ENCODE data around the gene ECT2. TPM values are rescaled to one million over a fixed set of nuclear protein-coding genes. Genes with fewer than 3 reads are reported as not detected.
"Not testable (repeated sequence)": the region's sequence is repeated elsewhere in the genome, so short reads cannot be mapped to it uniquely, and the experiment has no call there.

Gene ECT2
- total and polyA plus RNA-seq, 2 donors = 4.0 to 39.0 TPM

GRCh38 chr3:172840463-172840862, 89.9 kb downstream of the ECT2 start:
- 80% methylated on average over 4 of the region's 4 CpGs for WGBS
- Histone ChIP-seq H3K27ac (ENCODE audit: low read depth) (no peak overlapping the region), H3K4me1 (ENCODE audit: insufficient read depth) (no peaks in the 10 kb centered on the region), H3K4me3 (ENCODE audit: low read depth, low read length) (no peak overlapping the region), H3K36me3 (ENCODE audit: insufficient read depth) (no peaks in the 10 kb centered on the region)
- DNase-seq (ENCODE audit: extremely low spot score) = no peak

GRCh38 chr3:172840913-172841312, 90.4 kb downstream of the ECT2 start:
- H3K4me1 ChIP-seq (ENCODE audit: insufficient read depth) = no peaks in the 10 kb centered on the region
- DNase-seq (ENCODE audit: extremely low spot score) = no peak
- no peaks in the 10 kb centered on the region for H3K36me3 ChIP-seq (ENCODE audit: insufficient read depth)
- 74% methylated on average over 4 of the region's 4 CpGs for WGBS
- no peak overlapping the region for H3K4me3 ChIP-seq (ENCODE audit: low read depth, low read length)
- H3K27ac ChIP-seq (ENCODE audit: low read depth) = no peak overlapping the region

DNA sequence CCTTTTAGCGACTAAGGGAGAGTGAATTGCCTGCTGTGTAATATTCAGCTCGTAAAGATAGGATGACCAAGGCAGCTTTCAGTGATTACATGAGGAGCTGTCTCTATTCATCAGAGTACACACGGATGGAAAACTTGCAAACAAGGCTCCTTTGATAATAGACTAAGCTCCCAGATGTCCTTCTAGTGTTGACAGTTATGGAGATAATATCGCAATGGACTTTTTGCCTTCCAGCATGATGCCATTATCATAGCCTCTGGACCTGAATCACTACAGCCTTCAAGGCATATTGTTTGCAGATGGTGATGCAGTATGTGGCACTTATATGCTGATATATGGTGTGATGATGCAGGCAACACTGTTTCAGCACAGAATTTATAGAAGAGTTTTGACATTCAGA, 93.9 kb downstream of the ECT2 start:
- H3K4me1 ChIP-seq (ENCODE audit: insufficient read depth) = no peaks in the 10 kb centered on the region
- 33% methylated on average over 4 of the region's 4 CpGs for WGBS
- no peaks in the 10 kb centered on the region for H3K36me3 ChIP-seq (ENCODE audit: insufficient read depth)
- DNase-seq (ENCODE audit: extremely low spot score) = no peak
- no peak overlapping the region for H3K27ac ChIP-seq (ENCODE audit: low read depth)
- no peak overlapping the region for H3K4me3 ChIP-seq (ENCODE audit: low read depth, low read length)

- DNase-seq (ENCODE audit: extremely low spot score) = no peak
- Histone ChIP-seq H3K4me3 (ENCODE audit: low read depth, low read length) (no peak overlapping the region), H3K36me3 (ENCODE audit: insufficient read depth) (no peaks in the 10 kb centered on the region), H3K27ac (ENCODE audit: low read depth) (no peak overlapping the region), H3K4me1 (ENCODE audit: insufficient read depth) (no peaks in the 10 kb centered on the region)
- WGBS = 59% methylated on average over 4 of the region's 4 CpGs
These were observed 95.6 kb downstream of the ECT2 start for GRCh38 chr3:172846103-172846561.

DNA sequence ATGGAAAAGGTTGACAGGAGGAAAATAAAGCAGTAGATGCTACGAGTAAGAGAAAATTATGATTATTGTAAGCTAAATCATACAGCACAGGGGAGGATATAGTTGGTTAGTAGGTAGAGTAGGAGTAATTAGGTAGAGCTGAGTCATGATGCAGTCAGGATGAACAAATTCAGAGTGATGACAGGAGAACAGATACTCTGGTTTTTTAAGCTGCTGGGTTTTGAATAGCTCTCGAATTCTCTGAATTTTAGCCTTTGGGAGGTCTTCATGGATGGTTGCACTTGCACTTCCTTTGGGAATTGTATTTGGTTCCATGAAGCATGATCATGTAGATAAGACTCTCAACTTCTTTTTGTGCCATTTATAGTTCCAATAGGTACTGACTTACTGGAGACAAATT, 96.2 kb downstream of the ECT2 start:
- Histone ChIP-seq H3K27ac (ENCODE audit: low read depth) (no peak overlapping the region), H3K4me3 (ENCODE audit: low read depth, low read length) (no peak overlapping the region), H3K36me3 (ENCODE audit: insufficient read depth) (no peaks in the 10 kb centered on the region), H3K4me1 (ENCODE audit: insufficient read depth) (no peaks in the 10 kb centered on the region)
- 58% methylated on average over 2 of the region's 2 CpGs for WGBS
- no peak for DNase-seq (ENCODE audit: extremely low spot score)

DNA sequence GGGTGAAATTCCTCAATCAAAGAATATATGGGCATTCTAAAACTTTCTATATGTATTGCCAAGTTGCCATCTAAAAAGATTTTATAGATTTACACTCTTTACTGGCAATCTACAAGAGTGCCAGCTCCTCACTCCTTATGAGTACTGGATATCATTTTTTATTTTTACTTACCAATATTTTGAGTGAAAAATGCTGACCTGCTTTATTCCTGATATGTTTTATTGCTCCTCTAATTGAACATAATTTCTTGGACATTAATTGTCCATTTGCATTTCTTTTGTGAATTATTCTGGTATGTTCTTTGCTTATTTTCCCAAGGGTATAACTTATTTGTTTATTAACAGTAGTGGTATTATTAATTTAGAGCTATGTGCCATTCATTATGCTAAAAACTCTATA, 96.8 kb downstream of the ECT2 start:
- no peak overlapping the region for H3K4me3 ChIP-seq (ENCODE audit: low read depth, low read length)
- DNase-seq (ENCODE audit: extremely low spot score) = no peak
- H3K4me1 ChIP-seq (ENCODE audit: insufficient read depth) = no peaks in the 10 kb centered on the region
- H3K27ac ChIP-seq (ENCODE audit: low read depth) = no peak overlapping the region
- no peaks in the 10 kb centered on the region for H3K36me3 ChIP-seq (ENCODE audit: insufficient read depth)

DNA sequence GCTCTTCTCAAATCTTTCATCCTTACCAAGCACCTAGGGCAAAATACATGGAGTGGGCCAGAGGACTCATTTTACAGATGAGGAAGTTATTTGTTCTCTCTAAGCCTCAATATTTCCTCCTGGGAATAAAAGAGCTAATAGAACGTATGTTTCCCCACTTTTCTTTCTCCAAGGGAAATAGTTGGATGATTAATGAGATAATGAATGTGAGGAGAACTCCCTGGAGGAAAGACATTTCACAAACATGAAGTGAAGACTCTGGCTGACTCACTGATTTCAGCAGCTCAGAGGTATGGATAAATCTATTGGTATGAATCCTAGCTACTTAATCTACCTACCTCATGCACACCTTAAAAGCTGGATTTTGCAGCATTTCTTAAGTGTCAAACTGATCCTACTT, 98.4 kb downstream of the ECT2 start:
- Histone ChIP-seq H3K36me3 (ENCODE audit: insufficient read depth) (no peaks in the 10 kb centered on the region), H3K4me3 (ENCODE audit: low read depth, low read length) (no peak overlapping the region), H3K27ac (ENCODE audit: low read depth) (no peak overlapping the region), H3K4me1 (ENCODE audit: insufficient read depth) (no peaks in the 10 kb centered on the region)
- DNase-seq (ENCODE audit: extremely low spot score) = no peak
- WGBS = 28% methylated on average over 1 of the region's 1 CpG

- Histone ChIP-seq H3K36me3 (ENCODE audit: insufficient read depth) (no peaks in the 10 kb centered on the region), H3K27ac (ENCODE audit: low read depth) (no peak overlapping the region), H3K4me3 (ENCODE audit: low read depth, low read length) (no peak overlapping the region), H3K4me1 (ENCODE audit: insufficient read depth) (no peaks in the 10 kb centered on the region)
- WGBS = 86% methylated on average over 1 of the region's 1 CpG
- DNase-seq (ENCODE audit: extremely low spot score) = no peak
These were observed 102.5 kb downstream of the ECT2 start for GRCh38 chr3:172853005-172853404.

DNA sequence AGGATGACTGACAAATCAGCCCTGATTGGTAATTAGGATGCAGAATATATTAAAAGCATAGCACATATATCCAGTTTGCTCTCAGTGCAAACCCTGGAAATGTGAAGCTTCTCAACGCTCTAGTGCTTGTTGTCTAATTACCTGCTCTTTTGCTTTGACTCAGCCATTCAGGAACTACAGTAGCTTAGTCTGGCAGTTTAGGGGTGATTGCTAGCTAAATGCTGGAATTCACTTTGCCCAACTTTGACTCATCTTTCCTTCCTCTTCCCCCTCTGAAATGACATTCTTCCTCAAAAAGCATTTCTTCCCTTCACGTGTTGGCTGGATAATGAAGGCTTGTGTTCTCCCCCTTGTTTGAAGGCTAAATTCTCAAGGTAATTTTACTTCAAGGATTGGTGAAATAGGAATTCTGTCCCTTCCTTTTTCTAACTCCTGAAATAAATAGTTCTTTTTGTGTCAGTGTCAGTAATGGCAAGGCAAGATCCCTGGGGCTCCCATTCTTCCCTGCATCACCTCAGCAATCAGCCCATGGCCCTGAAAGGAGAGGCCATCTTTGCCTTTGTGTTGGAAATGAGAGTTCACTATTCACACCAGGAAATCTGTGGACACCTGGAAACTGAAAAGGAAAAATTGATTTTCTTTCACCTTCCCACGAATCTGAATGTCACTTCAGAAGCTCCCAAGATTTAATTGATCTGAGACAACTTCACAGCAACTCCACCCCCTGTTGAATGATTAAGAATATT, 103.6 kb downstream of the ECT2 start:
- H3K4me1 ChIP-seq (ENCODE audit: insufficient read depth) = no peaks in the 10 kb centered on the region
- 63% methylated on average over 3 of the region's 3 CpGs for WGBS

DNA sequence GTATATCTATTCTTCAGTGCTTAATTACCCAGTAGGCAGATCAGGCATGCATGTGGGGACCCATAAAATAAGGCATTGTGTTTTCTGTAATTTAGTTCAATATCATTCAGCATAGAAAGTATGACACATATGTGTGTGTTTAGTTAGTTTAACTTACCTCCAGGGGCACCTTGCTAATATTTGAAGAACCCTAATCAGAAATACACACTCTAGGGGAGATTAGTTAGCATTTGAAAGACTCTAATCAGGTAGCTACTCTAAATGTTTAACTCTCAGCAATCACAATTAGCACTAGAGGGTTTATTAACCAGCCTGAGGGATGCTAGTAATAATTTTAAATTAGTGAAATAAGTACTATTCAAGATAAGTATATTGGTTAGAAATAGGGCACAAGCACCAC, 104.5 kb downstream of the ECT2 start:
- Histone ChIP-seq H3K36me3 (ENCODE audit: insufficient read depth) (no peaks in the 10 kb centered on the region), H3K4me3 (ENCODE audit: low read depth, low read length) (no peak overlapping the region), H3K4me1 (ENCODE audit: insufficient read depth) (no peaks in the 10 kb centered on the region), H3K27ac (ENCODE audit: low read depth) (no peak overlapping the region)
- no peak for DNase-seq (ENCODE audit: extremely low spot score)

More for the DNA sequence above, 103.6 kb downstream of the ECT2 start:
- Histone ChIP-seq H3K4me3 (ENCODE audit: low read depth, low read length) (no peak overlapping the region), H3K27ac (ENCODE audit: low read depth) (no peak overlapping the region), H3K36me3 (ENCODE audit: insufficient read depth) (no peaks in the 10 kb centered on the region)
- DNase-seq (ENCODE audit: extremely low spot score) = no peak

DNA sequence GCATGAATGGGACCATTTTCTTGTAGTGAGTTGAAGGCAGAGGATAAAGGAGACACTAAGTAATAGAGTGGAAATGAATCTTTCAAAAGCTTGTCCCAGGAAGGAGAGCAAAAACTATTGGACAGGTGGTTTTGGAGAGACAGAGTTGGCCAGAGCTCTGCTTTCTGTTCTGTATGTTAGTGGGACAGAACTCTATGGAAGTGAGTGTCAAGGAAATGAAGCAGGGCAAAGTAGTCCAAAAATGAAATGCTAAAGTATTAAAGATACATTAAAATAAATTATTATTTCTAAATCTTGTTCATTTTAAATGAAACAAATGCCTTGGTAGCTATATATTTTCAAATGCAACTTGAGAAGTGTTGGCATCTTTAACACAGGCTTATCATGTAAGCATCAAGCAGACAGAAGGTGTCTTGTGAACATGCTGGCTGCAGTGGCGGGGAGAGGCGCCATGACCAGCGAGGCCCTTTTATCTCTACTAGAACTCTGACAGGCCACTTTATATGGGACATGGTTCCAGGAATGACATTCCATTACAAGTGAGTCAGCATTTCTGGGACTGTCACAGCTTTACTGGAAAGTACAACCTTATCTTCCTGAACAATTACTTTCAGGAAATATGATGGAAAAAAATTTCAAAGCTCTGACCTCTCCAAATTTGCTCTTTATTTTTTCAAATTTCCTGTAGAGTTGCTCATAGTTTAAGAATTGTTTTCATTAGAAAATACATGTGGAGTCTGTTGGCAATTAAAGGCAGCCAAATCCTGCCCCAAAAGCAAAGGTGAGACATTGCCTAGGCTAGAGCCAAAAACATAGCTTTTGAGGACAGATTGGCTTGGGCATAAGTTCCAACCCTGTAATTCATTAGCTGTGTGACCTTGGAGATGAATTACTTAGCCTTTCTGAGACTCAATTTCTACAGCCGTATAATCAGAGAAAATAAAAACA, 106.5 kb downstream of the ECT2 start:
- Histone ChIP-seq H3K4me1 (ENCODE audit: insufficient read depth) (no peaks in the 10 kb centered on the region), H3K27ac (ENCODE audit: low read depth) (no peak overlapping the region), H3K36me3 (ENCODE audit: insufficient read depth) (no peaks in the 10 kb centered on the region), H3K4me3 (ENCODE audit: low read depth, low read length) (no peak overlapping the region)
- no peak for DNase-seq (ENCODE audit: extremely low spot score)
- 59% methylated on average over 4 of the region's 4 CpGs for WGBS

- 83% methylated on average over 2 of the region's 2 CpGs for WGBS
- Histone ChIP-seq H3K4me1 (ENCODE audit: insufficient read depth) (no peaks in the 10 kb centered on the region), H3K36me3 (ENCODE audit: insufficient read depth) (no peaks in the 10 kb centered on the region), H3K4me3 (ENCODE audit: low read depth, low read length) (no peak overlapping the region), H3K27ac (ENCODE audit: low read depth) (no peak overlapping the region)
- DNase-seq (ENCODE audit: extremely low spot score) = no peak
These were observed 108.5 kb downstream of the ECT2 start for GRCh38 chr3:172859041-172859440.

GRCh38 chr3:172866726-172867350, 116.3 kb downstream of the ECT2 start:
- H3K4me1 ChIP-seq (ENCODE audit: insufficient read depth); H3K27ac ChIP-seq (ENCODE audit: low read depth); H3K4me3 ChIP-seq (ENCODE audit: low read depth, low read length); H3K36me3 ChIP-seq (ENCODE audit: insufficient read depth); DNase-seq (ENCODE audit: extremely low spot score): not testable (repeated sequence)
- WGBS = 96% methylated on average over 38 of the region's 38 CpGs

Data from urinary bladder (tissue), 4 donors.